HepG2 (cell line): Measurements from ENCODE around the gene ANKLE1. TPM values are rescaled to one million over a fixed set of nuclear protein-coding genes. Genes with fewer than 3 reads are reported as not detected.

ENCODE experiments used
- CCAR2 ChIP-seq: fragments of 200-400 bp; formaldehyde crosslinking; optimal IDR thresholded peaks from 2 replicates; pipeline ENCODE3; 2018; ENCODE audit warnings: low read depth, mild to moderate bottlenecking, low read length, moderate library complexity
- GABPA ChIP-seq, 2 experiments: IDR thresholded peaks; 2 replicates each; pipeline ENCODE4 v1.6.1; 2011 to 2016; ENCODE audit warnings: low read depth in 2 of 2, low read length in 1 of 2, missing biosample characterization in 1 of 2, missing genetic modification characterization in 1 of 2
- GFI1 ChIP-seq: sonication (generic); formaldehyde crosslinking; IDR thresholded peaks from 2 replicates; pipeline ENCODE4 v1.5.0; 2020; ENCODE audit warnings: missing genetic modification reagents, mild to moderate bottlenecking, borderline replicate concordance
- HBP1 ChIP-seq: IDR thresholded peaks from 2 replicates; pipeline ENCODE4 v1.6.1; 2016; ENCODE audit warnings: low read depth, control low read depth
- NFRKB ChIP-seq: fragments of 450-650 bp; IDR thresholded peaks from 2 replicates; pipeline ENCODE4 v1.6.1; 2017
- NFYB ChIP-seq: sonication (generic); formaldehyde crosslinking; IDR thresholded peaks from 2 replicates; pipeline ENCODE4 v1.4.0; 2020; ENCODE audit warnings: missing genetic modification reagents
- NR2F6 ChIP-seq, 2 experiments: IDR thresholded peaks; 2 replicates each; pipeline ENCODE4 v1.6.1; 2016; ENCODE audit warnings: antibody characterized with exemption in 1 of 2, mild to moderate bottlenecking in 1 of 2
- POLR2AphosphoS5 ChIP-seq: IDR thresholded peaks from 2 replicates; pipeline ENCODE4 v1.6.1; 2012; ENCODE audit warnings: low read depth, low read length
- SP5 ChIP-seq: IDR thresholded peaks from 2 replicates; pipeline ENCODE4 v1.6.1; 2016; ENCODE audit warnings: low read depth, borderline replicate concordance
- THAP11 ChIP-seq: IDR thresholded peaks from 2 replicates; pipeline ENCODE4 v1.6.1; 2016; ENCODE audit warnings: missing biosample characterization, missing genetic modification reagents
- ZBTB38 ChIP-seq: sonication (generic); formaldehyde crosslinking; IDR thresholded peaks from 2 replicates; pipeline ENCODE4 v1.5.1; 2020; ENCODE audit warnings: mild to moderate bottlenecking, missing genetic modification reagents
- ZBTB7A ChIP-seq: sonication (generic); formaldehyde crosslinking; IDR thresholded peaks from 2 replicates; pipeline ENCODE4 v1.8.0; 2022; ENCODE audit warnings: mild to moderate bottlenecking, missing genetic modification reagents
- ZNF34 ChIP-seq: sonication (generic); formaldehyde crosslinking; IDR thresholded peaks from 2 replicates; pipeline ENCODE4 v1.4.0; 2020; ENCODE audit warnings: mild to moderate bottlenecking, missing genetic modification reagents, borderline replicate concordance
- ZNF44 ChIP-seq: sonication (generic); formaldehyde crosslinking; IDR thresholded peaks from 2 replicates; pipeline ENCODE4 v1.5.1; 2020; ENCODE audit warnings: mild to moderate bottlenecking, missing genetic modification reagents
- ZNF512B ChIP-seq: sonication (generic); formaldehyde crosslinking; IDR thresholded peaks from 2 replicates; pipeline ENCODE4 v1.5.1; 2020; ENCODE audit warnings: missing genetic modification reagents, mild to moderate bottlenecking, borderline replicate concordance
- ZNF607 ChIP-seq: sonication (generic); formaldehyde crosslinking; IDR thresholded peaks from 2 replicates; pipeline ENCODE4 v1.5.1; 2020; ENCODE audit warnings: missing genetic modification reagents, mild to moderate bottlenecking, borderline replicate concordance
- ZNF747 ChIP-seq: sonication (generic); formaldehyde crosslinking; IDR thresholded peaks from 2 replicates; pipeline ENCODE4 v1.8.1; 2023; ENCODE audit warnings: missing genetic modification reagents, mild to moderate bottlenecking, borderline replicate concordance
- ZNF777 ChIP-seq: sonication (generic); formaldehyde crosslinking; IDR thresholded peaks from 2 replicates; pipeline ENCODE4 v1.4.0; 2020; ENCODE audit warnings: missing genetic modification reagents
- polyA plus RNA-seq, 8 experiments: library from polyadenylated mRNA; depleted of rRNA in 3 of 8; stranded (reverse) in 7 of 8; unstranded in 1 of 8; fragments of >200 nt; fragmentation: Illumina TruSeq in 4 of 8; extraction: Trizol in 4 of 8; gene quantifications; 2 replicates each; pipeline versions ENCODE4 v1.2.1 to v1.2.3, GENCODE V29; 2011 to 2016; ENCODE audit warnings: low read depth in 4 of 8, missing spikeins in 1 of 8, mixed read lengths in 1 of 8; ENCODE audit not compliant: insufficient read depth in 1 of 8
- total RNA-seq, 5 experiments: library from RNA; depleted of rRNA; stranded (reverse); fragments of >200 nt; fragmentation: Illumina TruSeq; extraction: Trizol; gene quantifications; 2 replicates each; pipeline ENCODE4 v1.2.3, GENCODE V29; 2016; ENCODE audit warnings: low read depth in 1 of 5

ANKLE1 gene
- total and polyA plus RNA-seq, 2 of the 13 experiments (the other 11 are each of a cell fraction or from before 2014, with no cell fraction given): 0.69 to 1.5 TPM

- 0 out of 2 replicates have a peak, but pooled peaks have one; percentile 36 for TF ChIP-seq ZNF44
- peak; percentile 97 for TF ChIP-seq THAP11
- TF ChIP-seq ZNF607 (CRISPR knock-in tag): peak; percentile 36; the same call in 1 of the 2 replicates
- TF ChIP-seq GFI1 (CRISPR knock-in tag): no peak
- TF ChIP-seq ZNF512B: no peak
- TF ChIP-seq ZBTB38 (CRISPR knock-in tag): no peak
- no peak for TF ChIP-seq ZNF34
- TF ChIP-seq POLR2AphosphoS5: peak; percentile 76
- TF ChIP-seq ZBTB7A (CRISPR knock-in tag): peak; percentile 80; the same call in 1 of the 2 replicates
- TF ChIP-seq CCAR2: no peak
- no peak for TF ChIP-seq ZNF777 (CRISPR knock-in tag)
- peak; percentile 80 for TF ChIP-seq GABPA (IDR thresholded peaks at IDR 0.05; ENCODE audit: low read depth, low read length)
- peak; percentile 94 for TF ChIP-seq GABPA (CRISPR knock-in tag; IDR thresholded peaks at IDR 0.05; ENCODE audit: low read depth)
- no peak for TF ChIP-seq NFRKB
- TF ChIP-seq SP5 (CRISPR knock-in tag): peak; percentile 93
- TF ChIP-seq HBP1: peak; percentile 27; the same call in 1 of the 2 replicates
- TF ChIP-seq NFYB: peak; percentile 99
- peak; percentile 93 for TF ChIP-seq NR2F6 (IDR thresholded peaks at IDR 0.05)
- TF ChIP-seq NR2F6 (CRISPR knock-in tag; IDR thresholded peaks at IDR 0.05): peak; percentile 73
- TF ChIP-seq ZNF747: peak; percentile 59; the same call in 1 of the 2 replicates
These were observed 27.7 kb downstream of the ANKLE1 start, which contains the start of gene DDA1 (continued) for GRCh38 chr19:17309198-17309964.
